GM12878 (cell line): ENCODE measurements around the gene SRPK2. TPM values are rescaled to one million over a fixed set of nuclear protein-coding genes. Genes with fewer than 3 reads are reported as not detected.

ENCODE experiments used
- ATAC-seq: fragments of 200-7000 bp; cut with Tn5 transposase; 3 replicates; pipeline ENCODE4 v1.9.1; 2020; ENCODE audit warnings: mild to moderate bottlenecking, moderate library complexity
- BruUV-seq: library from RNA; stranded (reverse); fragments of 400-500 nt; replicated peaks from 2 replicates; lab custom pipeline; 2021; lab: Mats Ljungman, UMichigan
- CTCF ChIA-PET: fragments of 300-600 bp; sonication (Branson Sonifier 250); formaldehyde crosslinking; extraction: SDS; loops from one replicate; lab custom pipeline; 2021; ENCODE audit warnings: inconsistent platforms; lab: Yijun Ruan, JAX
- POLR2A ChIA-PET: fragments of 350-600 bp; formaldehyde crosslinking; extraction: SDS; loops from one replicate; lab custom pipeline; 2021; ENCODE audit warnings: inconsistent platforms; lab: Charles Lee
- RAD21 ChIA-PET: fragments of 300-600 bp; sonication (Branson Sonifier 250); formaldehyde crosslinking; loops from one replicate; lab custom pipeline; 2023; ENCODE audit warnings: antibody characterized with exemption; ENCODE audit not compliant: unreplicated experiment; lab: Charles Lee
- SMC1A ChIA-PET: fragments of 300-600 bp; sonication (Branson Sonifier 250); formaldehyde crosslinking; loops from one replicate; lab custom pipeline; 2023; ENCODE audit not compliant: unreplicated experiment, uncharacterized antibody; lab: Charles Lee
- DNase-seq: peaks from one replicate; pipeline ENCODE4 v3.0.0-alpha.2; 2011; ENCODE audit warnings: low read depth, low spot score
- FAIRE-seq: peaks from 3 replicates; lab custom pipeline; 2011; peaks lifted over from hg19 to GRCh38; lab: Jason Lieb, UNC
- H2AFZ ChIP-seq: 2 replicates; pipeline ENCODE4 v1.6.0; 2011; ENCODE audit warnings: low read depth, low read length, control low read depth; ENCODE audit not compliant: control insufficient read depth
- H3K27ac ChIP-seq: 2 replicates; pipeline ENCODE4 v1.5.1; 2011; ENCODE audit warnings: control low read depth; ENCODE audit not compliant: control insufficient read depth, insufficient read depth
- H3K27me3 ChIP-seq, 2 experiments: replicated peaks in 1 of 2; 2 replicates each; pipeline versions ENCODE4 v1.6.0 to v1.6.1; 2011; ENCODE audit warnings: low read length in 1 of 2; ENCODE audit not compliant: control insufficient read depth in 2 of 2, insufficient read depth in 2 of 2
- H3K36me3 ChIP-seq, 2 experiments: 2 replicates each; pipeline ENCODE4 v1.5.1; 2011; ENCODE audit warnings: low read length in 1 of 2; ENCODE audit not compliant: control insufficient read depth in 2 of 2, insufficient read depth in 2 of 2
- H3K4me1 ChIP-seq: 2 replicates; pipeline ENCODE4 v1.6.1; 2011; ENCODE audit warnings: mild to moderate bottlenecking, low read length, moderate library complexity, mixed read lengths; ENCODE audit not compliant: control insufficient read depth, insufficient read depth
- H3K4me2 ChIP-seq: 2 replicates; pipeline ENCODE4 v1.6.0; 2011; ENCODE audit warnings: control low read depth; ENCODE audit not compliant: control insufficient read depth, insufficient read depth
- H3K4me3 ChIP-seq: fragments of 200-600 bp; sonication (generic); 2 replicates; pipeline ENCODE4 v1.5.1; 2016
- H3K79me2 ChIP-seq: 2 replicates; pipeline ENCODE4 v1.6.0; 2011; ENCODE audit warnings: low read length; ENCODE audit not compliant: control insufficient read depth, insufficient read depth
- H3K9ac ChIP-seq: 2 replicates; pipeline ENCODE4 v1.8.0; 2011; ENCODE audit warnings: low read length, control low read depth, mixed read lengths; ENCODE audit not compliant: control insufficient read depth, insufficient read depth
- H3K9me3 ChIP-seq: replicated peaks from 3 replicates; pipeline ENCODE4 v1.5.1; 2011; ENCODE audit warnings: mild to moderate bottlenecking, low read length; ENCODE audit not compliant: control insufficient read depth, insufficient read depth
- H4K20me1 ChIP-seq: 2 replicates; pipeline ENCODE4 v1.6.0; 2011; ENCODE audit not compliant: control insufficient read depth, insufficient read depth
- RB1 ChIP-seq: fragments of 450-650 bp; formaldehyde crosslinking; IDR thresholded peaks from 2 replicates; pipeline ENCODE4 v1.6.1; 2017; ENCODE audit warnings: mild to moderate bottlenecking, borderline replicate concordance
- WRNIP1 ChIP-seq: IDR thresholded peaks from 2 replicates; pipeline ENCODE4 v1.6.1; 2011; ENCODE audit warnings: low read depth, low read length, improper control_type of control experiment, borderline replicate concordance
- WGBS: methylation state at CpG from one replicate; pipeline ENCODE4 v1.1.6; 2016; ENCODE audit warnings: low lambda C conversion rate; ENCODE audit not compliant: insufficient replicate concordance, insufficient coverage; ENCODE audit errors: missing lambda C conversion rate; 5-methylcytosine and 5-hydroxymethylcytosine counted together
- in situ Hi-C: fragments of 300-500 bp; cut with MboI; formaldehyde crosslinking; loops from 9 replicates; pipeline ENCODE4 v1.14.3; 2018; ENCODE audit warnings: mixed read lengths
- intact Hi-C: fragments of 100-400 bp; cut with micrococcal nuclease; formaldehyde crosslinking; loops from one replicate; pipeline ENCODE4 v1.14.2; 2022; ENCODE audit not compliant: unreplicated experiment
- polyA plus RNA-seq, 11 experiments: library from polyadenylated mRNA; depleted of rRNA in 4 of 11; unstranded in 6 of 11; stranded (reverse) in 5 of 11; fragments of >200 nt; fragmentation: Nextera tagmentation in 4 of 11; fragmentation: Illumina TruSeq in 1 of 11; extraction: Ambion mirVana in 4 of 11; extraction: Trizol in 1 of 11; gene quantifications; 1 replicate in 1 of 11; 2 replicates in 10 of 11; pipeline versions ENCODE4 v1.2.1 to v1.2.3, GENCODE V29; 2011 to 2016; ENCODE audit warnings: inconsistent platforms in 2 of 11, missing spikeins in 2 of 11, low read depth in 1 of 11
- total RNA-seq, 4 experiments: library from RNA; depleted of rRNA in 3 of 4; stranded (reverse); fragments of >200 nt in 3 of 4; fragmentation: Illumina TruSeq in 1 of 4; extraction: Trizol in 1 of 4; gene quantifications; 2 replicates each; pipeline versions ENCODE4 v1.2.1 to v1.2.3, GENCODE V29; 2013 to 2021
- TF ChIP-seq, protein P1 (sequence below): IDR thresholded peaks from 2 replicates; pipeline ENCODE4 v1.6.1; 2011; ENCODE audit warnings: borderline replicate concordance, low read depth, mild to moderate bottlenecking, moderate library complexity, low read length; ENCODE audit not compliant: insufficient read depth, poor library complexity, severe bottlenecking
- TF ChIP-seq, protein P2 (sequence below): fragments of 450-650 bp; IDR thresholded peaks from 2 replicates; pipeline ENCODE4 v1.6.1; 2014; ENCODE audit warnings: mild to moderate bottlenecking

Gene SRPK2
- total and polyA plus RNA-seq, 10 of the 15 experiments (the other 5 are each of a cell fraction or from before 2014, with no cell fraction given) = 13.2 to 32.8 (median 24.5) TPM

DNA sequence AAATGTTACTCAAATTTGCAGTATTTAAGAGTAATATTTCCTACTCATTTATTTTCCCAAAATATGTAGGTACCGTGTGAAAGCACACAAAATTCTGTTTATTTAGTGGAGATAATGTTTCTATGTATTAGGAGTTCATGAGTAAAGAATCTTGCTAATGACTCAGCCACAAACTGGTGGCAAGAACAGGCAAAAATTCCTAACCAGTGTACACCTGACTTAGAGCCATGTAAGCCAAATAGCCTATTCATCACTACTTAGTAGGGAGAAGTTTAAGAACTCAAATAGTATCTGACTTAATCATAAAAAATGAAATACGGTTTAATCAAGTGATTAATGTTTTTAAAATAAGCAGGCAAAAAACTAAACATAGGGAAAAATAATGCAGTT, 169.0 kb downstream of the SRPK2 start:
- in situ Hi-C loops (no loop called here), intact Hi-C loops (no loop called here)
- Histone ChIP-seq H3K4me3 (no peak overlapping the region), H3K79me2 (peaks cover 8% of the 10 kb centered on the region), H3K27ac (no peak overlapping the region), H4K20me1 (no peaks in the 10 kb centered on the region), H2AFZ (no peak overlapping the region), H3K27me3 (no peaks in the 10 kb centered on the region), H3K36me3 (no peaks in the 10 kb centered on the region), H3K9ac (no peak overlapping the region), H3K4me2 (no peak overlapping the region), H3K9me3 (no peaks in the 10 kb centered on the region), H3K4me1 (peaks cover 2% of the 10 kb centered on the region)
- ChIA-PET CTCF (interaction anchor here (1.2 to 1.6 kb wide), 2 partner anchors 10 to 22 kb away, joined by 3 to 4 read pairs; no protein-coding TSS in a partner anchor), POLR2A (interaction anchor here (1.0 kb wide), 1 partner anchor 12 kb away, joined by 3 read pairs; no protein-coding TSS in a partner anchor), SMC1A (interaction anchor here (0.8 to 1.4 kb wide), 3 partner anchors 9 to 24 kb away, joined by 3 to 6 read pairs (median 3); no protein-coding TSS in a partner anchor), RAD21 (interaction anchor here (1.1 kb wide), 1 partner anchor 239 kb away, joined by 3 read pairs; no protein-coding TSS in a partner anchor)
- ATAC-seq (no peak), DNase-seq (no peak), FAIRE-seq (no peak)
- no peak for TF ChIP-seq WRNIP1
- TF ChIP-seq, protein P1, sequence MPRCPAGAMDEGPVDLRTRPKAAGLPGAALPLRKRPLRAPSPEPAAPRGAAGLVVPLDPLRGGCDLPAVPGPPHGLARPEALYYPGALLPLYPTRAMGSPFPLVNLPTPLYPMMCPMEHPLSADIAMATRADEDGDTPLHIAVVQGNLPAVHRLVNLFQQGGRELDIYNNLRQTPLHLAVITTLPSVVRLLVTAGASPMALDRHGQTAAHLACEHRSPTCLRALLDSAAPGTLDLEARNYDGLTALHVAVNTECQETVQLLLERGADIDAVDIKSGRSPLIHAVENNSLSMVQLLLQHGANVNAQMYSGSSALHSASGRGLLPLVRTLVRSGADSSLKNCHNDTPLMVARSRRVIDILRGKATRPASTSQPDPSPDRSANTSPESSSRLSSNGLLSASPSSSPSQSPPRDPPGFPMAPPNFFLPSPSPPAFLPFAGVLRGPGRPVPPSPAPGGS = no peak
- TF ChIP-seq RB1 = no peak
- TF ChIP-seq, protein P2, sequence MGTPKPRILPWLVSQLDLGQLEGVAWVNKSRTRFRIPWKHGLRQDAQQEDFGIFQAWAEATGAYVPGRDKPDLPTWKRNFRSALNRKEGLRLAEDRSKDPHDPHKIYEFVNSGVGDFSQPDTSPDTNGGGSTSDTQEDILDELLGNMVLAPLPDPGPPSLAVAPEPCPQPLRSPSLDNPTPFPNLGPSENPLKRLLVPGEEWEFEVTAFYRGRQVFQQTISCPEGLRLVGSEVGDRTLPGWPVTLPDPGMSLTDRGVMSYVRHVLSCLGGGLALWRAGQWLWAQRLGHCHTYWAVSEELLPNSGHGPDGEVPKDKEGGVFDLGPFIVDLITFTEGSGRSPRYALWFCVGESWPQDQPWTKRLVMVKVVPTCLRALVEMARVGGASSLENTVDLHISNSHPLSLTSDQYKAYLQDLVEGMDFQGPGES = no peak
- WGBS = 97% methylated on average over 2 of the region's 2 CpGs
- no TSS peak for BruUV-seq
